Superior temporal gyrus (tissue), 1 donor: ENCODE measurements around the gene SRGAP2C.
"Not testable (repeated sequence)": the region's sequence is repeated elsewhere in the genome, so short reads cannot be mapped to it uniquely, and the experiment has no call there.

Experiments
- DNase-seq: peaks from one replicate; pipeline ENCODE4 v3.0.0-alpha.2; 2016; ENCODE audit errors: extremely low spot score

Gene SRGAP2C

DNA sequence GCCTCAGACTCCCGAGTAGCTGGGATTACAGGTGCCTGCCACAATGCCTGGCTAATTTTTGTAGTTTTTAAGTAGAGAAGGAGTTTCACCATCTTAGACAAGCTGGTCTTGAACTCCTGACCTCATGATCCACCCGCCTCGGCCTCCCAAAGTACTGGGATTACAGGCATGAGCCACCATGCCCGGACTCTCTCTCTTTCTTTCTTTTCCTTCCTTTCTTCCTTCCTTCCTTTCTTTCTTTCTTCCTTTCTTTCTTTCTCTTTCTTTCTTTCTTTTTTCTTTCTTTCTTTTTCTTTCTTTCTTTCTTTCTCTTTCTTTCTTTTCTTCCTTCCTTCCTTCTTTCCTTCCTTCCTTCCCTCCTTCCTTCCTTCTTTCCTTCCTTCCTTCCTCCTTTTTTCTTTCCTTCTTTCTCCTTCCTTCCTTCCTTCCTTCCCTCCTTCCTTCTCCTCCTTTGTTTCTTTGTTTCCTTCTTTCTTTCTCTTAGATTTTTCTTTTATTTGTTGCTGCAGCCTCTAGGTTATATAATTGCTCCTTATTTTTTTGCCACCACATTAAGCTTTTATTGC, 234.4 kb downstream of the SRGAP2C start:
- DNase-seq, result not testable (repeated sequence)

DNA sequence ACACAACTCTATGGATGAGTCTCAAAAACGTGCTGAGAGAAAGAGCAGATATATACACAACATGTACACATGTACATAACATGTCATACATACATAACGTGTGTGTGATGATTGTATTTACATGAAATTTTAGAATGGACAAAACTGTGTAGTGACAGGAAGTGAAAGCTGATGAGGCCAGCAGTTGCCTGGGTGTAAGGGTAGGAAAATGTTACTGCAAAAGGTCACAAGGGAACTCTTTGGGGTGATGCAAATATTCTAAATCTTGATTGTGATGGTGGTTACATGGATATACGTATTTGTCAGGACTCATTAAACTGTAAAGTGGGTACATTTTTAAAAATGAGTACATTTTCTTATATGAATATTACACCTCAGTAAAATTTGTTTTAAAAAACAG, 236.7 kb downstream of the SRGAP2C start:
- DNase-seq, result not testable (repeated sequence)

DNA sequence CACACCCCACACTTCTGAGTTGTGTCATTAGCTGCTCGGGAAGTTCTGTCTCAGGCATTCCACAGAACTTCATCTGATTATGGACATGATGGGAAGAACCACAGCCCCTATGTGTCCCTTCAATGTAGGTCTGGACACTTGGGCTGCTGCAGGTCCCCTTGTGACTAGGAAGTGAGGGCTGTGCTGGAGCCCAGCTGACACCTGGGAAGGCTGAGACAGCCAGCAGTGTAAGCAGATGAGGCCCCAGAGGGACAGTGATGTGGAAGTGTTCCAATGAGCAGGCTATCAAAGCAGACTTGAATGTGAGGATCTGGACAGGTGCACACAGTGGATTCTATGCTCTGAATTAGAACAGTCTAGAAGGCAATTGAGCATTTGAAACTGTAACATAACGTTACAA, 239.2 kb downstream of the SRGAP2C start:
- not testable (repeated sequence) for DNase-seq

GRCh38 chr1:121433517-121433916, 248.7 kb downstream of the SRGAP2C start:
- not testable (repeated sequence) for DNase-seq

DNA sequence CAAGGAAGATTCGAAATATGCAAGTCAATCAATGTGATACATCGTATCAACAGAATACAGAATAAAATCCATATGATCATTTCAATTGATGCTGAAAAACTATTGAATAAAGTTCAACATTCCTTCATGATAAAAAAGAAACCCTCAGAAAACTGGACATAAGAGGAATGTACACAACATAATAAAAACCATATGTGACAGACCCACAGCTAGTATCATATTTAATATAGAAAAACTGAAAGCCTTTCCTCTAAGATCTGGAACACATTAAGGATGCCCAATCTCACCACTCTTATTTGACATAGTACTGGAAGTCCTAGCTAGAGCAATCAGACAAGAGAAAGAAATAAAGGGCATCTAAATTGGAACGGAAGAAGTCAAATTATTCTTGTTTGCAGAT, 254.1 kb downstream of the SRGAP2C start:
- not testable (repeated sequence) for DNase-seq

GRCh38 chr1:121440993-121441392, 256.2 kb downstream of the SRGAP2C start:
- DNase-seq, result no peak
